ENCODE results near the gene CFAP77.
A peak's percentile ranks its signal among the peaks of the same experiment; 100 is the strongest.

CFAP77 gene

DNA sequence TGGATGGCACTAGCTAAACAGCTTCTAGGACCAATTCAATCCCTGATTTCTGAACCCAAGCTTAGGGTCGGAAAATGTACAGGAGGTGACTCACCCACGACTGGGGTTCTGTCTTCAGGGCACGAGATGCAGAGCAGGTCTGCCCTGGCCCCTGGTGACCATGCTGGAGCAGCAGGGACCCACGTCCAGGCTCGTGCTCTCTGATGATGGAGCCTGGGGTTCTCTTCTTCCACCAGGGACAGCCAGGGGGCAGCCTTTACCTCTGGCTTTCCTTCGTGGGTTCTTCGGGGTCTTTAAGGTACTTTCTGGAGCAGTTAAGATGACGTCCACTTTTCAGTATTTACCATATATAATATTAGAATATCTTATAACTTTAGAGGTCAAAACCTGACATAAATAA, 2.1 kb downstream of the CFAP77 start:
- Histone ChIP-seq H3K4me1 (ENCODE audit: control insufficient read depth, insufficient read depth, low read length) (no peaks in the 10 kb centered on the region), H3K9me3 (ENCODE audit: control insufficient read depth, insufficient read depth, low read depth, low read length) (no peaks in the 10 kb centered on the region), H3K4me3 (ENCODE audit: low read depth, low read length) (no peak overlapping the region), H3K36me3 (ENCODE audit: control insufficient read depth in 2 of 2, insufficient read depth in 1 of 2, low read length in 2 of 2) (no peaks in the 10 kb centered on the region), H3K27ac (ENCODE audit: extremely low read depth, low read depth, low read length) (no peak overlapping the region)
- TF ChIP-seq ZNF248 (tag by site-specific recombination; IDR thresholded peaks at IDR 0.05) (no peak), ZBTB48 (tag by site-specific recombination; IDR thresholded peaks at IDR 0.05) (peak; percentile 32; the same call in 1 of the 2 replicates), RBAK (tag by site-specific recombination; IDR thresholded peaks at IDR 0.05) (no peak), GLIS2 (tag by site-specific recombination; IDR thresholded peaks at IDR 0.05) (peak; percentile 27; the same call in 1 of the 2 replicates), ZSCAN30 (tag by site-specific recombination; IDR thresholded peaks at IDR 0.05) (no peak), ZNF341 (tag by site-specific recombination; IDR thresholded peaks at IDR 0.05; ENCODE audit: low read depth) (no peak), ZNF596 (tag by site-specific recombination; IDR thresholded peaks at IDR 0.05) (no peak), ZNF624 (tag by site-specific recombination; IDR thresholded peaks at IDR 0.05) (no peak), KLF1 (tag by site-specific recombination; IDR thresholded peaks at IDR 0.05) (no peak), TCF7L2 (IDR thresholded peaks at IDR 0.05; ENCODE audit: borderline replicate concordance, low read depth, low read length) (no peak), ZNF654 (tag by site-specific recombination; IDR thresholded peaks at IDR 0.05; ENCODE audit: low read depth) (peak; percentile 30; the same call in 1 of the 2 replicates), ZNF132 (tag by site-specific recombination; IDR thresholded peaks at IDR 0.05; ENCODE audit: borderline replicate concordance) (no peak), GFI1B (tag by site-specific recombination; IDR thresholded peaks at IDR 0.05) (no peak)
- TF ChIP-seq, protein P1, sequence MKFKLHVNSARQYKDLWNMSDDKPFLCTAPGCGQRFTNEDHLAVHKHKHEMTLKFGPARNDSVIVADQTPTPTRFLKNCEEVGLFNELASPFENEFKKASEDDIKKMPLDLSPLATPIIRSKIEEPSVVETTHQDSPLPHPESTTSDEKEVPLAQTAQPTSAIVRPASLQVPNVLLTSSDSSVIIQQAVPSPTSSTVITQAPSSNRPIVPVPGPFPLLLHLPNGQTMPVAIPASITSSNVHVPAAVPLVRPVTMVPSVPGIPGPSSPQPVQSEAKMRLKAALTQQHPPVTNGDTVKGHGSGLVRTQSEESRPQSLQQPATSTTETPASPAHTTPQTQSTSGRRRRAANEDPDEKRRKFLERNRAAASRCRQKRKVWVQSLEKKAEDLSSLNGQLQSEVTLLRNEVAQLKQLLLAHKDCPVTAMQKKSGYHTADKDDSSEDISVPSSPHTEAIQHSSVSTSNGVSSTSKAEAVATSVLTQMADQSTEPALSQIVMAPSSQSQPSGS (tag by site-specific recombination; IDR thresholded peaks at IDR 0.05; ENCODE audit: low read depth), result no peak
- TF ChIP-seq, protein P2, sequence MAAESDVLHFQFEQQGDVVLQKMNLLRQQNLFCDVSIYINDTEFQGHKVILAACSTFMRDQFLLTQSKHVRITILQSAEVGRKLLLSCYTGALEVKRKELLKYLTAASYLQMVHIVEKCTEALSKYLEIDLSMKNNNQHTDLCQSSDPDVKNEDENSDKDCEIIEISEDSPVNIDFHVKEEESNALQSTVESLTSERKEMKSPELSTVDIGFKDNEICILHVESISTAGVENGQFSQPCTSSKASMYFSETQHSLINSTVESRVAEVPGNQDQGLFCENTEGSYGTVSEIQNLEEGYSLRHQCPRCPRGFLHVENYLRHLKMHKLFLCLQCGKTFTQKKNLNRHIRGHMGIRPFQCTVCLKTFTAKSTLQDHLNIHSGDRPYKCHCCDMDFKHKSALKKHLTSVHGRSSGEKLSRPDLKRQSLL (tag by site-specific recombination; IDR thresholded peaks at IDR 0.05), result peak; percentile 98
- TF ChIP-seq, protein P3, sequence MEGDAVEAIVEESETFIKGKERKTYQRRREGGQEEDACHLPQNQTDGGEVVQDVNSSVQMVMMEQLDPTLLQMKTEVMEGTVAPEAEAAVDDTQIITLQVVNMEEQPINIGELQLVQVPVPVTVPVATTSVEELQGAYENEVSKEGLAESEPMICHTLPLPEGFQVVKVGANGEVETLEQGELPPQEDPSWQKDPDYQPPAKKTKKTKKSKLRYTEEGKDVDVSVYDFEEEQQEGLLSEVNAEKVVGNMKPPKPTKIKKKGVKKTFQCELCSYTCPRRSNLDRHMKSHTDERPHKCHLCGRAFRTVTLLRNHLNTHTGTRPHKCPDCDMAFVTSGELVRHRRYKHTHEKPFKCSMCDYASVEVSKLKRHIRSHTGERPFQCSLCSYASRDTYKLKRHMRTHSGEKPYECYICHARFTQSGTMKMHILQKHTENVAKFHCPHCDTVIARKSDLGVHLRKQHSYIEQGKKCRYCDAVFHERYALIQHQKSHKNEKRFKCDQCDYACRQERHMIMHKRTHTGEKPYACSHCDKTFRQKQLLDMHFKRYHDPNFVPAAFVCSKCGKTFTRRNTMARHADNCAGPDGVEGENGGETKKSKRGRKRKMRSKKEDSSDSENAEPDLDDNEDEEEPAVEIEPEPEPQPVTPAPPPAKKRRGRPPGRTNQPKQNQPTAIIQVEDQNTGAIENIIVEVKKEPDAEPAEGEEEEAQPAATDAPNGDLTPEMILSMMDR (tag by site-specific recombination; IDR thresholded peaks at IDR 0.05), result peak; percentile 56; the same call in 1 of the 2 replicates
- TF ChIP-seq, protein P4, sequence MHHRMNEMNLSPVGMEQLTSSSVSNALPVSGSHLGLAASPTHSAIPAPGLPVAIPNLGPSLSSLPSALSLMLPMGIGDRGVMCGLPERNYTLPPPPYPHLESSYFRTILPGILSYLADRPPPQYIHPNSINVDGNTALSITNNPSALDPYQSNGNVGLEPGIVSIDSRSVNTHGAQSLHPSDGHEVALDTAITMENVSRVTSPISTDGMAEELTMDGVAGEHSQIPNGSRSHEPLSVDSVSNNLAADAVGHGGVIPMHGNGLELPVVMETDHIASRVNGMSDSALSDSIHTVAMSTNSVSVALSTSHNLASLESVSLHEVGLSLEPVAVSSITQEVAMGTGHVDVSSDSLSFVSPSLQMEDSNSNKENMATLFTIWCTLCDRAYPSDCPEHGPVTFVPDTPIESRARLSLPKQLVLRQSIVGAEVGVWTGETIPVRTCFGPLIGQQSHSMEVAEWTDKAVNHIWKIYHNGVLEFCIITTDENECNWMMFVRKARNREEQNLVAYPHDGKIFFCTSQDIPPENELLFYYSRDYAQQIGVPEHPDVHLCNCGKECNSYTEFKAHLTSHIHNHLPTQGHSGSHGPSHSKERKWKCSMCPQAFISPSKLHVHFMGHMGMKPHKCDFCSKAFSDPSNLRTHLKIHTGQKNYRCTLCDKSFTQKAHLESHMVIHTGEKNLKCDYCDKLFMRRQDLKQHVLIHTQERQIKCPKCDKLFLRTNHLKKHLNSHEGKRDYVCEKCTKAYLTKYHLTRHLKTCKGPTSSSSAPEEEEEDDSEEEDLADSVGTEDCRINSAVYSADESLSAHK (tag by site-specific recombination; IDR thresholded peaks at IDR 0.05), result no peak
- CTCF ChIA-PET, result interaction anchor here (0.6 to 3.7 kb wide), 30 partner anchors 9 to 932 kb away, joined by 3 to 54 read pairs (median 3); no protein-coding TSS in a partner anchor
- POLR2A ChIA-PET, result no interaction called here

DNA sequence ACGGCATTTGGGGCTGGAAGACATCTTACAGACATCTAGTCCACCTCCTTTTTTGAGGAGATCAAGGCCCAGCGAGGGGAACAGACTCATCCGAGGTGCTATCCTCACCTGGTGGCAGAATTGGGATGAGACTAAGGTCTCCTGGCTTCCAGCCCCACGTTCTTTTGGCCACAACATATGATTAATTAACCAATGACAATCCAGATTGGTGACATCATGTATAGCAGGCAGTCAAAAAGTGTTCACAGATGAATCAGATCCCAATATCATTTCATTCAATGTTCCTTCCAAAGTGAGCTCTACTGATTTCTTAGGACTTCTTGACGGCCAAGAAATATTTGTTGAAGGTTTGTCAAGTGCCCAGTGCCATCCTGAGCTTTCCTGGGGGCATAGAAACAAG, 3.9 kb downstream of the CFAP77 start:
- Histone ChIP-seq H3K9me3 (ENCODE audit: control insufficient read depth, insufficient read depth, low read depth, low read length) (no peaks in the 10 kb centered on the region), H3K4me3 (ENCODE audit: low read depth, low read length) (no peak overlapping the region), H3K36me3 (ENCODE audit: control insufficient read depth in 2 of 2, insufficient read depth in 1 of 2, low read length in 2 of 2) (no peaks in the 10 kb centered on the region), H3K27ac (ENCODE audit: extremely low read depth, low read depth, low read length) (no peak overlapping the region), H3K4me1 (ENCODE audit: control insufficient read depth, insufficient read depth, low read length) (no peaks in the 10 kb centered on the region)
- TF ChIP-seq, protein P1 (tag by site-specific recombination; IDR thresholded peaks at IDR 0.05; ENCODE audit: low read depth), result 0 out of 2 replicates have a peak, but pooled peaks have one; percentile 13
- TF ChIP-seq, protein P5, sequence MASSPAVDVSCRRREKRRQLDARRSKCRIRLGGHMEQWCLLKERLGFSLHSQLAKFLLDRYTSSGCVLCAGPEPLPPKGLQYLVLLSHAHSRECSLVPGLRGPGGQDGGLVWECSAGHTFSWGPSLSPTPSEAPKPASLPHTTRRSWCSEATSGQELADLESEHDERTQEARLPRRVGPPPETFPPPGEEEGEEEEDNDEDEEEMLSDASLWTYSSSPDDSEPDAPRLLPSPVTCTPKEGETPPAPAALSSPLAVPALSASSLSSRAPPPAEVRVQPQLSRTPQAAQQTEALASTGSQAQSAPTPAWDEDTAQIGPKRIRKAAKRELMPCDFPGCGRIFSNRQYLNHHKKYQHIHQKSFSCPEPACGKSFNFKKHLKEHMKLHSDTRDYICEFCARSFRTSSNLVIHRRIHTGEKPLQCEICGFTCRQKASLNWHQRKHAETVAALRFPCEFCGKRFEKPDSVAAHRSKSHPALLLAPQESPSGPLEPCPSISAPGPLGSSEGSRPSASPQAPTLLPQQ (tag by site-specific recombination; IDR thresholded peaks at IDR 0.05), result no peak
- no peak for TF ChIP-seq ZNF302 (tag by site-specific recombination; IDR thresholded peaks at IDR 0.05; ENCODE audit: low read depth)
- ChIA-PET POLR2A (no interaction called here), CTCF (interaction anchor here (0.6 to 3.7 kb wide), 13 partner anchors 10 to 667 kb away, joined by 3 to 54 read pairs (median 5); no protein-coding TSS in a partner anchor)
